Measurements from ENCODE around the gene CTIF.

CTIF gene

DNA sequence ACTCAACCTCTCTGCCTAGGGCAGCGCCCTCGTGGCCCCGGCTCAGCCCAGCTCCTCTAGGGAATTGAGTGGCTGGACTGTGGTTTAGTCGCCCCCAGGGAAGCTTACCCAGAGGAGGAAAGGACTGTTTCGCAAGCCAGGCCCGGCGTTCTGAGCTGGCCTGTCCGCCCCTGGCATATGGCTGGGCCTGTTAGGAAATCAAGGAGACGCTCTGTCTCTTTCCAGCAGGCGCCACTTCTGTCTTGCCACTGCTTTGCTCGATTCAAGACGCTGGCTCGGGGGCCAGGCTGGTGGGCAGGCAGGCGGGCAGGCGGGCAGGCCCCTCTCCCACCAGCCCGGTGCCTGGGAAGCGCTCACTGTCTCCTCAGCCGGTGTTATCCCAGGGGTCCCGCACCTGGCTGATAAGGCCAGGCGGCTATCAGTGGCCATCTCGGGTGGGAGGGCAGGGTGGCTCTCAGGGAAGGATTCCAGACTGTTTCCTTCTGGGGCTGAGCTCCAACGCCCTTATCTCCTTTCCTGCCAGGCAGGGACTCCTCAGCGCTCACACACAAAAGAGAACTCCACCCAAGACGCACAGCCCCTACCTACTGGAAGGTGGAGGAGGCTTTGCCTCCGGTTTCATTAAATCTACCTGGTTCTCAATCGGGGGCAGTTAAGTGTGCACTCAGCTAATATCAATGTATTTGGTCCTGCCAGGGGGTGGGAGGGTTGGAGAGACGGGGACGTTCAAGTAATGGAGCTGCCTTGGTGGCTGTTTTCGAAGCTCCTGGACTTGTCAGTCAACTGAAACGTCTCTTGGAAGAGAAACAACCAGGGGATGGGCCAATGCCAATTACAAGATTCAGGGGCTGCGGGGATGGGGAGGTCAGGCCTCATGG, 302.8 kb downstream of the CTIF start:
- DNase-seq = no peak

DNA sequence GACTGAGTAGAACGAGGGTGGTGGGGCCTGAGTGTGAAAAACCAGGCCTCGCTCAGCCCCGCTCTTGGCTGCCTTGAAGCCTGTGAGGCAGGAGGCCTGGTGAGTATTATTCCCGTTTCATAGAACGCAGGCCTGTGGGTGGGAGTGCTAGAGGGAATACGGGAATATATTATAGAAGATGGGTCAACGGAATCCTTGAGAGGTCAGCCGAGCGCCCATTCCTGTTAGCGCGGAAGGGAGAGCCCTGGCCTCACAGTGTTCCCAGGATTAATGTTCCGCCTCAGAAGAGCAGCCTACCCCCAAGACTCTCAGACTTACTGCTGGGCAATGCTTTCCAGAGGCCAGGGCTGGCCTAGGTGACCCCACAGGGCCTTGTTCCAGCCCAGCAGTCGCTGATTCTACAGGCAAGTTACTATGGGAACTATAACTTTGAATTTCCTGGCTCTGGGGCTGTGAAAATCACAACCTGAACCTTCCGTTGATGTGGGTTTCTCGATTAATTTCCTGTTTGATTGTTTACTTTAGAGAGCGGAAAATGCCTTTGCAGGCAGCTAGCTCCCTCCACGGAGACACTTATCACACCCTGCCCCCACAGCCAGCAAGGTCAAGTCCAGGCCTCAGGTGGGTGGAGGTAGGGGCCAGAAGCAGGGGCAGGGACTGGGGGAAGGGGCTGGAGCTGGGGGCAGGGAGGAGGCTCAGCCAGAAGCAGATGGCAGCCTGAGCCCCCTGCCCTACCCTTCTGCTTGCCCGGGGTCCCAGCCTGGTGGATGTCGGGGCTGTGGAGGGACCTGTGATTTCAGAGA, 303.6 kb downstream of the CTIF start:
- peak; percentile 62 for DNase-seq

DNA sequence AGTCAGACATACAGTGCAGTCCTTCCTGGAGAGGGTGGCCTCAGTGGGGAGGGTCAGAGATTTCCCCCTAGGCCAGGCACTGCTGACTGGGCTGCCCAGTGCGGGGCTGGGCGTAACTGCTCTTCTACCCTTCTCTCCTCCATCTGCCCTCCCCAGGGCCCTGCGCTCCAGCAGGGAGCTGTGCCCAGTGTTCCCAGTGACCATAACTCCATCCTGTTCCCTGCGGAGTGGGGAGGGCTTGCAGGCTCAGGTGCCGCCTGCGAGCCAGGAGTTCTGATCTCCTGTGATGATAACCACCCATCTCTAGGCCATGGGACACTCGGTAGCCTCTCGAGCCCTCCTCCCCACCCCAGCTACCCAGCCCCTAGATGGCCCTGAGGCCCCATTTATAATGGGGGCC, 304.3 kb downstream of the CTIF start:
- DNase-seq = no peak

DNA sequence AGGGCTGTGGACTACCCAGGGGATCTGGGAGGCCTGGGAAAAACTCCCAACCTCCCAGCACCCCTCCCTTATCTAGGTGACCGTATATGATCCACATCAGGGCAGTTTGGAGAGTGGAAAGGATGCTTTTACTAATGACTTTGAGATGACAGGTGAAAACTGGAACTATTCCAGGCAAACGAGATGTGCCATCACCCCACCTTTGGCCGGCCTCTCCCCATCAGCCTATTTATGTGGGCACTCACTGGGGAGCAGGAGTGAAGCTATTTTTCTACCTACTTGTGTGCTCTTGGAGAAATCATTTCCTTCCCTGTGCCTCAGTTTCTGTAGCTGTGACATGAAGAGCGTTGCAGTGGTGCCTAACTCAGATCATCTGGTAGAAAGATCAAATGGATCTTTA, 304.8 kb downstream of the CTIF start:
- DNase-seq = no peak

DNA sequence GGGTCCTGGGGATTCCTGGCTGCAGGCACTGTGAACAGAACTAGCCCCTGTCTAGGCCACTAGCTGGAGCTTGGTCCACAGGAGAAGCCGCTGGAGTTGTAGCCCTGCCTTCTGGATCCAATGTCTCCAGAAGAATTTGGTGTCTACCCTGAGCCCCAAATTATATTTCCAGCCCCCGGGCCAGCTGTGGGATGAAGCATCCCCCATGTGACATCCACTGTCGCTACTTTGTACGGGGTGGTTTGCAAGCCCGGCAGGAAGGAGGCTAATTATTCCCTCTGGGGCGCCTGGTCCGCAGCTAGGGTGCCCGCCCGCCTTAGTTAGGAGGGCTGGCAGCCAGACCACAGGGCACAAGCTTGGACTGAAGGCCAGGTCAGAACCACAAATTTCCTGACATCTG, 305.4 kb downstream of the CTIF start:
- no peak for DNase-seq

DNA sequence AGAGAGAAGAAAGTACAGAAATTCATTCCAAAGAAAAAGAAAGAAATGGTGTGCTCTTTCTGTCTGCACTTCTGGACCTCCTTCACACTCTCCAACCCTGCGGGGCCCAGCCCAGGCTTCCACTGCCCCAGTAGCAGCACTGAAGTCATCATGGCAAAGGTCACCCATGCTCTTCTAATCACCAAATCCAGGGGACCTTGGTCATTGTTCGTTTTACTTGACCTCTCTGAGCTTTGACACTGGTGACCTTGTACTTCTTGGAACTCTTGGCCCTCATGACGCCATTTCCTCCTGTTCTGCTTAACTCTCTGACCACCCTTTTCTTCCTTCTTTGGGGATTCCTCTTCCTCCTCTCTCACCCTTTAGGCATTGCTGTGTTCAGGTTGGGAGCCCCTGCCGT, 306.3 kb downstream of the CTIF start:
- no peak for DNase-seq

DNA sequence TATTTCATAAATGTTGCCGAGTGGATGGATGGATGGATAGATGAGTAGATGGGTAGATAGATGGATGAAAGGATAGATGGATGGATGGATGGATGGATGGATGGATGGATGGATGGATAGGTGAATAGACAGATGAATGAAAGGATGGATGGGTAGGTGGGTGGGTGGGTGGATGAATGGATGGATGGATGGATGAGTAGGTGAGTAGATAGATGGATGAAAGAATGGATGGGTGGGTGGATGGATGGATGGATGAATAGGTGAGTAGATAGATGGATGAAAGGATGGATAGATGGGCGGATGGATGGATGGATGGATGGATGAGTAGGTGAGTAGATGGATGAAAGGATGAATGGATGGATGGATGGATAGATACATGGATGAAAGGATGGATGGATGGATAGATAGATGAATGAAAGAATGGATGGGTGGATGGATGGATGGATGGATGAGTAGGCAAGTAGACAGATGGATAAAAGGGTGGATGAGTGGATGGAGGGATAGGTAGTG, 307.6 kb downstream of the CTIF start:
- DNase-seq = no peak

DNA sequence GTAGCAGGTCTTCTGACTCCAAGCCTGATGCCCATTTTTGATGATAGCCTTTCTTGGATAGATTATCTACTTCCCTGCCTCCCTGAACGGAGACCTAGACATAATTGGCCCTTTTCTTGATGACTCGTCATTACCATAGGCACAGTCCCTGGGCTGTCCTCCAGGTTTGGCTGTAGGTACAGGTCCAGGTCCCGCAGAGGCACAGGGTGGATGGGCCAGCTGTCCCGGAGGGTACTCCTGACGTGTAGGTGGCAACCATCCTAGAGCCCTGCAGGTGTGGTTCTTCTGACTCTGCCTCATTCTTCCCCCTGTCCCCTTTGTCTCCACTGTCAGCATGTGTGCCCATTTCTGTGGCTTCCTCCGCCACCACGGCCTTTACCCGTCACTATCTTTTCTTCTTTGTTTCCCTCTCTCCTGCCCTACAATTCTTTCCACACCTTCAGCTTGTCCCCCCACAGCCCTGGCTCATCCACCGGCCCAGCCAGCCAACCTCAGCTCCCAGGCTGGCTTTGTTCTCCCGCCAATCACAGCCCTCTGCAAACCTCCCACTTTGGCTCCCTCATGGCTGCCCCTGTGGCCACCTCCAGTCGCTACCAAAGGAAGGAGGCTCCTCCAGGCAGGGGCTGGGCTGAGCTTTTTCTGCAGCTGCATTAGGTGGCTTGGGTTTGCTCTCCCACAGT, 309.1 kb downstream of the CTIF start:
- no peak for DNase-seq

DNA sequence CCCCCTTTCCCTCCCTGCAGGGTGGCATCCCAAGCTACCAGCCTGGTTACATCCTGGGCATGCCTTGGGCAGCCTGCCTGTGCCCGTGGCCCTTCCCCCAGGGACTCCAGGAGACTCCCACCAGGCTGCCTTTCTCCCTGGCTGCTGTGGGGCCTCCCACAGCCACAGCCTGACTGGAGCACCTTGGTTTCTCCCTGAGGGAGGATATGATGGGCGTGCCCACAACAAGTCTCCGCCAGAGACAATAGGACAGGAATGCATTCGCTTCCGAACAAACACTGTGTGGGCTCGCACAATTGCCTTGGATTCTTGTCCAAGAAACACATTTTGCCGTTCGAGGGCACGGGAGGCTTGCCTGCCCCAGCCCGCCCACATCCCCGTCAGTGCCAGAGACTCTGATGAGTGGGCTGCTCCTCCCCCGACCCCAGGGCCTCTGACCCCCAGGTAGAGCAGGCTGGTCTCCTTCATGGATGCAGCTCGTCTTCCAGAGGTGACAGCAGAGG, 309.9 kb downstream of the CTIF start:
- no peak for DNase-seq

DNA sequence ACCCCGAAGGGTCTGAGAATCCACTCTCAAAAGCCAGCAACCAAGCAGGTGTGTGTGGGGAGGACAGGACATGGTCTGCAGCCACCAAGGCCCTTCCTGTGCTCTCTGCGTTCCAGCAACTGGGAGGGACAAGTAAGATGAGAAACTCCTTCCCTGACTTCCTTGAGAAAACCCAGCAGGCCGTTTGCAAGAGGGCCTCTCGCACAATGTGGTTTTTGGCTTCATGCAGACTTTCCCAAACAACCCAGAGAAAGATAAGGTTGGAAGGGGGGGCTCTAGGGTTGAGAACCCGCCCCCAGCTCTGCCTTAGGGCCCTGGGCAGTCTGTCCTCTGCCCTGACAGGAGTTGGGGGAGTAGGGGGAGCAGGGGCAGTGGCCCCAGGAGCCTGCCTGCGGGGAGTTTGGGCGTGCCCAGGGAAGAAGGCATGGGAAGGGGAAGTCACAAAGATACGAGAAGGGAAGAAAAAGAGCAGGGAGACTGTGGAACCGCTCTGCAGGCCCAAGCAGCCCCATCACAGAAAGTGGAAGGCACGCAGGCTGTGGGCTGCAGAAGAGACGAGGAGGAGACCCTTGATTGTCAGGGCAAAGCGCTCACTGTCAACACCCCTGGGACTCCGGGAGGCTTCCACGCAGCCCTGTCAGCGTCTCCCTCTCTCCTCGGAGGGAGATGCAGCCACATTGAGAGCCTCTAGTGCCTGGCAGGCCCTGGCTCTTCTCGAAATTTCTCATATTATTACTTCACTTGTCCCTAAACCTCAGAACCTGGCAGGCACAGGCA, 312.2 kb downstream of the CTIF start:
- DNase-seq = no peak

DNA sequence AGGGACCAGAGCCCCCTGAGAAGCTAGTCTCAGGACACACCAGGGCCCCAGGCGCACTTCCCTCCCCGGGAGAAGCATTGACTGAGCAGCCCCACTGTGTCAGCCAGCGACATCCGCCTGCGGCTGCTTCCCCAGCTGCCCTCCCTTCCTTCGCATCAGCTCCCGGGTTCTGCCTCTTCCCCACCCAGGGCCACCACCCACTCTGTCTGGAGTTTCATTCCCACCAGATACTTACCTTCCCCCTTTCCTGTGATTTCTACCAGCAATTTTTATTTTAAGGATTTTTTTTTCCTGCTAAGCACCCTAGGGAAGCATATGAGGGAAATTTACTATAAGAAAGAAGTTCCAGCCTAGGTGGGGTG, 312.7 kb downstream of the CTIF start:
- DNase-seq = peak; percentile 28

DNA sequence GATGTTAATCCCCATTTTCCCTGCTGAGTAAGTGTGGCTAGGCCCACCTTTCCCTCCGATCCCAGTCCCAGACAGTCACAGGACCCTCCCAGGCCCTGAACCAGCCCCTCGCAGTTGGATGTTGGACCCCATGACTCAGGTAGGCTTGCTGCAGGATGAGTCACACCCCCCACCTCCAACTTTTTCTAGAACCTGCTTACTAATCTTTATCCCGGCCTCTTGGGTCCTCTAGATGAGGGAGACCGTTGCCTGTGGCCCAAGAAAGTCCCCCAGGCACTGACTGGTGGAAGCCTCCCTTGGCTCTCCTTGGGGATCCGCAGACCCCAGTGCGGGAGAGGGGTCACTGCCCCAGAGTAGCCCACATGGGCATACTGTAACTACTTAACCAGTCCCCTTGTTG, 313.5 kb downstream of the CTIF start:
- no peak for DNase-seq

DNA sequence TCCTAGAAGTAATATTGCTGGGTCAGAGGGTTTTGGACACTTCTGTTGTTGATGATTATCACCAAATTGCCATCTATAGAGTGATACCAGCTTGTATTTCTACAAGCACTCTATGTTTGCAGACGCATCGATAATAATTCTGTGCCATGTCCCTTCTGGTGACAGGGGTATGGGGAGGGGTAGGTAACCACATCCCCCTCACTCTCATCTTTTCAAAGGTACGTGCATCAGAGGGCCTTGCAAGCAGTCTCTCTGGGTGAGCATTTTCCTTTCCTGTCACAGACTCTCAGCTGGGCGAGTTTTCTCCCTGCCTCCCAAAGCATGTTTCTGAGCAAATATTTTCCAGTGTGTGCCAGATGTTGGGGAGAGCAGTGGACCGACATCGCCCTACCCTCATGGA, 314.0 kb downstream of the CTIF start:
- no peak for DNase-seq

DNA sequence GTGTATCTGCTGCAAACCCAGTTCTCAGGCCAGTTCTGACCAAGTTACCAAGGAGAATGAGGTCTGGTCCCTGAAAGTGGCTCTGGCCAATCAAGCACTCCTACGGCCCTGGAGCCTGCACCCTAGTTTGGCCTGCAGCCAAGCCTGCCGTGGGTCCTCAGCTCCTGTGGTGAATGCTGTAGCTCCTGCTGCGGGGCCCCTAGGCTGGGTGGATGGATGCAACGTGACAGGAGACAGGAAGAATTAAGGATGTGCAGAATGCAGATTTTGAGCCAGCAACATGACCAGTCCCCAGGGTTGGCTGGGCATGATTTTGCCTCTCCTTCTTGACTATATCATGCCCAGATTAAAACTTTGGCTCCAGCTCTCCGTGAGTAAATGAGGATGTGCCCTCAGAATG, 314.8 kb downstream of the CTIF start:
- DNase-seq = no peak

DNA sequence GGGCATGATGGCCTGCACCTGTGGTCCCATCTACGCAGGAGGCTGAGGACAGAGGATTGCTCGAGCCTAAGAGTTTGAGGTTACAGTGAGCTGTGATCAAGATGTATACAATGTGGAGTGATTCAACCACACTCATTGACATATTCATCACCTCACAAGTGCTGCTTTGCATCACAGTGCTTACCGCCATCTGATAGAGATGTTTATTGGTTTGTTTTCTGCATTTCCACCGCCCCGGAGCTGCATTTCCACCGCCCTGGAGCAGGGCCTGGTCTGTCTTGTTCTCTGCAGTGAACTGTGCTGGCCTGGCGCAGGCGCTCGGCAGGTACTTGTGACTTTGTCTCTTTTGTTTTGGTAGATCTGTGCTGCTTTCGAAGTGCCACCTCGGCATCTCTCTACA, 315.9 kb downstream of the CTIF start:
- DNase-seq = no peak

DNA sequence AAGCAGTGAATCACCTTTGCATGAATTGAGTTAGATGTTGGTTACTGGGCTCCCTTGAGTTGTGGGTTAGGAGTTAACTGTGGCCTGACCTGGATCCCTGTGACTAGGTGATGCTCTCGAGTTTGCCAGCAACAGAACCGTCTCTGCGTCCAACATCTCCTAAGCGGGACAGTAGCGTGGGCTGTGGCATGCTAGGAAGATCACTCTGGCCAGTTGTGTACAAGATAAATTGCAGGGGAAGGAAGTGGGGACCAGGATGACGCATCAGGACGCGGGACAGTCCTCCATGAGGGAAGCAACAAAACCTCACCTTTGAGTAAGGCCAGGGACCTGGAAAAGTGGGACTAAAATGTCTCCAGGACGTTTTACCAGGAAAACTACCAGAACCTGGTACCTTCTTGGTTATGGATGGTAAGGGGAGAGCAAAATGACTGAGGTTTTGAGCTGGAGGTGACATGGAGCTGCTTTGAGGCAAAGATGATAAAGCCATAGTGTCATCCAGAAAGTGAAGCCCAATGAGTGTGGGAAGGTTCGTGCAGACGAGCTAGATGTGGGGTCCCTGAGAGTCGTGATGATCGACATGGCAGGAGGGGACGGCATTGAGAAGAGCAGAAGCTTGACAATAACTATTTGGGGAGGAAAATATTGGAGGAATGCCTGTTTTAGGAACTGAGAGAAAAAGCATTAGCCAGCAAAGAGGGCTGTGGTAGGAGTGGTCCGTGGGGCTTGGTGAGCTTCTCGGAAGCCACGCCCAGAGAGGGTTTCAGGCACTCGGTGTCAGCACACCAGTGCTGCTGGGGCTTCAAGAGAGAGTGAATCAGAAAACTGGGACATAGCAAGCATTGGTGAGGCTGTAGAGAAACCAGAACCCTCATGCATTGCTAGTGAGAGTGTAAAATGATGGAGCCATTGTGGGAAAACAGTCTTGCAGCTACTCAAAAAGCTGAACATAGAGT, 316.9 kb downstream of the CTIF start:
- DNase-seq = no peak

DNA sequence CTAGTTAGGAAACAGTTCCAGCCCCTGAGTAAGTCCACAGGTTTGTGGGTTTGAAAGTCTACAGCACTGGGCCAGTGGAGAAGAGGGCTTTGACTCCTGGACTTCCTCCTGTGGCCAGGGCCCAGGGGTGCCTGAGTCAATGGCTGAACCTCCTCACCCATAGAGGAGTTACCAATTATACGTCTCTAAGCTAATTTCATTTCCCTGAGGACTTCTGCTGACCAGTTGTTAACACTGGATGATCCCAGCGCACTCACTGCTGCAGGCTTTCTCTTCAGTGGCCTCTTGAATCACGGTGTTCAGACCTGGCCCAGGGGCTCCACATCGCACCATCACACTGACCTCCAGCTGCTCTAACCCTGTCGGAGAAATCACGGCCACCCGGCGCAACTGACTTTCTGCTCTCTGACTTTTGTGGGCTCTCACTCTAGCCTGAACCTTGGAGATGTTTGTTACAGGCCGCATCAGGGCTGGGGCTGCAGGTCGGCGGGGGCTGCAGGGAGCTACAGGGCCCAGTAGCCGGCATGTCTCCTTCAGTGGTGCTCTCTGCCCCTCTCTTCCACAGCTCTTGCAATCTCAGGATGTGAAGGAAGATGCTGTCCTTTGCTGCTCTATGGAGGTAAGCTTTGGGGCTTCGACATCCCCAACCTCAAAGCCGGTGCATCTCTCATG, 318.3 kb downstream of the CTIF start:
- DNase-seq = no peak

DNA sequence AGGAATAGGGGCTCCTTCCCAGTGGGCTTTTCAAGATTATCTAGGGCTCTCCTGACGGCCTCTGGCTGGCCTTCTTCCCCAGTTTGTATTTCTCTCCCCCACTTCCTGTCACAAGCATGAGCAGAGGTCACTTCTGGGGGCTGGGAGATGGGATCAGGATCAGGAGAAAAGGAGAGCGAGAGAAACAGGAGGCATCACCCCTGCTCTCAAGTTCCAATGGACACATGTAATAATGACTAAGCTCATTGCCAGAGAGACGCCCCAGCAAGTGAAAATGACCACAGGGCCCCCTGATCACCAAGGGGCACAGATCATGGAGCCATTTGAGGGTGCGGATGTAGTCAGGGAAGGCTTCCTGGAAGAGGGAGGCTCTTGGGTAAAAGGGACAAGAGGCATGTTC, 319.8 kb downstream of the CTIF start:
- DNase-seq = no peak

DNA sequence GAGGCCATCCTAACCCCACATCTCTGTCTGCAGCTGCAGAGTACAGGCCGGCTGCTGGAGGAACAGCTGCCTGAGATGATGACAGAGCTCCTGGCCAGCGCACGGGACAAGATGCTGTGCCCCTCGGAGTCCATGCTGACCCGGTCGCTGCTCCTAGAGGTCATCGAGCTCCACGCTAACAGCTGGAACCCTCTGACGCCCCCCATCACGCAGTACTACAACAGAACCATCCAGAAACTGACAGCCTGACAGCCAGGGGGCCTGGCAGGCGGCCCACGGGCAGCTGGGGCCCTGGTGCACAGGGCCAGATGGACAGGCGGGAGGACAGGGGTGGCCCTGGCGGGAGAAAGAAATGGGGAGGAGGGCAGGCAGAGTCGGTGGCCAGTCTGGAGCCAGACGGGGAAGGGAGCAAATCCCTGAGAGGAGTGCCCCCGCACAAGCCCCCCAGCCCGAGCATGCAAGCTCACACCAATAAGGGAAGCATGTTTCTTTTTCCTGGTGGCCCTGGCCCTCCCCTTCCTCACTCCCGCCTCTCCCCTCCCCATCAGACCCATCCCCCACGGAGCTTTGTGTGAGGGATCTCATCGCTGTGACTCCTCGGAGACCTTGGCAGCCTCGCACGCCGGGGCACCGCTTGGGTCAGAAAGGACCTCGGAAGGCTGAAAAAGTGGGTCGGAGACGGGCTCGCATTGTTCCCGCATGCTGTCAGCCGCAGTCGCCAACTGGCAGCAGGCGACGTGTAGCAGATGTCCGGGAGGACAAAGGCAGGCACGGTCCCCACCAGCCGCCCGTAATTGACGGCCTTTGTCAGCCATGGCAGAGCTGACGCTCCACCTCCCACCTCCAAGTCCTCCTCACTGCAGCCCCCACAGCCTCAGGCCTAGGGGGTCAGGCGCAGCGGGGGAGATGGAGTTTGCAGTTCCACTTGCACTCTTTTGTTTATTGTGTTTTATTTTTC, 320.8 kb downstream of the CTIF start:
- no peak for DNase-seq
